ENCODE results near the gene PRM3.

PRM3 gene

DNA sequence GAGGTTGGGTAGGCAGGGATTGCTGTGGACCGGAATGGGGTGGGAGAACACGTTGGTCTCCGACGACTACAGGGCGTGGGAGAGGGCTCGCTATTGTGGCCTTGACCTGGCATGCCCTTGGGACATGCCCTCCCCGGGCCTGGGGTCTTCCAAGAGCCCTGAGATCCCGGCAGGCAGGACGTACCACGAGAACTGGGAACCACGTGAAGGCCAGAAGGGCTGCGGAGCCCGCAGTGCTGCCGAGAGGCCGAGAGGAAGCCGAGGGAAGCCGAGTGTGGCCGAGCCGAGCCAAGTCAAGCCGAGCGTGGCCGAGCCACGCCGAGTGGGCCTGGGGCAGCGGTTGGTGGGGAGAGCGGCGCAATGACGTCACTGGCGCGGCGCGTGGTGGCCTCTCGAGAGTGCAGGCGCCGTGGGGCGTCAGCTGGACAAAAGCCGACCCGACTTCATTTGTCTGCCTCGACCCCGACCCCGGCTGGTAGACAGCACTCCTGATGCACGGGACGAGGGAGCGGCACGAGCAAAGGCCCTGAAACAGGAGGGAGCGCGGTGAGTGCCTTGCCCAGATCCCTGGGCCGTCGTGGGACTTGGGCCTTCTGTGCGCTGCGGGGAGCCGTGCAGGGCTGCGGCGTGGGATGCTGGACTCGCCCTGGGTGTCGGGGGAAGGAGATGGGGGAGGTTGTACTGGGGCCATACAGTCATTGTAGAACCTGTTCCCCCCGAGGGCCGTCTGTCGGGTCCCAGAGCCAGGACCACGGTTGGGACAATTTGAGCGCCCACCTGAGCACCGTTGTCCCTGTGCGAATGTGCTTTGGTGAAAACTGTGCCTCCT is 24.0 kb downstream of the PRM3 start:
- Histone ChIP-seq H3K4me3 (ENCODE audit: low read depth, low read length) (no peak overlapping the region), H3K27me3 (replicated peaks) (no peaks in the 10 kb centered on the region), H3K36me3 (replicated peaks) (peaks cover 7% of the 10 kb centered on the region), H3K27ac (no peak overlapping the region)
- no peak for DNase-seq
- in situ Hi-C loops (cut with HindIII; ENCODE audit: low pct_ligation_motif_present, low sequenced_read_pairs), result no loop called here
- TF ChIP-seq, protein P1, sequence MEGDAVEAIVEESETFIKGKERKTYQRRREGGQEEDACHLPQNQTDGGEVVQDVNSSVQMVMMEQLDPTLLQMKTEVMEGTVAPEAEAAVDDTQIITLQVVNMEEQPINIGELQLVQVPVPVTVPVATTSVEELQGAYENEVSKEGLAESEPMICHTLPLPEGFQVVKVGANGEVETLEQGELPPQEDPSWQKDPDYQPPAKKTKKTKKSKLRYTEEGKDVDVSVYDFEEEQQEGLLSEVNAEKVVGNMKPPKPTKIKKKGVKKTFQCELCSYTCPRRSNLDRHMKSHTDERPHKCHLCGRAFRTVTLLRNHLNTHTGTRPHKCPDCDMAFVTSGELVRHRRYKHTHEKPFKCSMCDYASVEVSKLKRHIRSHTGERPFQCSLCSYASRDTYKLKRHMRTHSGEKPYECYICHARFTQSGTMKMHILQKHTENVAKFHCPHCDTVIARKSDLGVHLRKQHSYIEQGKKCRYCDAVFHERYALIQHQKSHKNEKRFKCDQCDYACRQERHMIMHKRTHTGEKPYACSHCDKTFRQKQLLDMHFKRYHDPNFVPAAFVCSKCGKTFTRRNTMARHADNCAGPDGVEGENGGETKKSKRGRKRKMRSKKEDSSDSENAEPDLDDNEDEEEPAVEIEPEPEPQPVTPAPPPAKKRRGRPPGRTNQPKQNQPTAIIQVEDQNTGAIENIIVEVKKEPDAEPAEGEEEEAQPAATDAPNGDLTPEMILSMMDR (IDR thresholded peaks at IDR 0.05; ENCODE audit: low read depth, low read length, missing control alignments), result no peak

- DNase-seq, result no peak
- H3K4me3 ChIP-seq (ENCODE audit: low read depth, low read length), result no peak overlapping the region
- in situ Hi-C loops (cut with HindIII; ENCODE audit: low pct_ligation_motif_present, low sequenced_read_pairs), result no loop called here
Measured at GRCh38 chr16:11248133-11248532, 25.3 kb downstream of the PRM3 start.

GRCh38 chr16:11245988-11246387 is 27.4 kb downstream of the PRM3 start:
- H3K36me3 ChIP-seq (replicated peaks), result no peaks in the 10 kb centered on the region
- no peaks in the 10 kb centered on the region for H3K27me3 ChIP-seq (replicated peaks)
- TF ChIP-seq, protein P1 (IDR thresholded peaks at IDR 0.05; ENCODE audit: low read depth, low read length, missing control alignments), result no peak
- no peak for DNase-seq
- H3K27ac ChIP-seq, result no peak overlapping the region
- in situ Hi-C loops (cut with HindIII; ENCODE audit: low pct_ligation_motif_present, low sequenced_read_pairs), result no loop called here
- H3K4me3 ChIP-seq (ENCODE audit: low read depth, low read length), result no peak overlapping the region

More at GRCh38 chr16:11248133-11248532, 25.3 kb downstream of the PRM3 start:
- Histone ChIP-seq H3K36me3 (replicated peaks) (peaks cover 7% of the 10 kb centered on the region), H3K27ac (no peak overlapping the region), H3K27me3 (replicated peaks) (no peaks in the 10 kb centered on the region)
- TF ChIP-seq, protein P1 (IDR thresholded peaks at IDR 0.05; ENCODE audit: low read depth, low read length, missing control alignments), result no peak

DNA sequence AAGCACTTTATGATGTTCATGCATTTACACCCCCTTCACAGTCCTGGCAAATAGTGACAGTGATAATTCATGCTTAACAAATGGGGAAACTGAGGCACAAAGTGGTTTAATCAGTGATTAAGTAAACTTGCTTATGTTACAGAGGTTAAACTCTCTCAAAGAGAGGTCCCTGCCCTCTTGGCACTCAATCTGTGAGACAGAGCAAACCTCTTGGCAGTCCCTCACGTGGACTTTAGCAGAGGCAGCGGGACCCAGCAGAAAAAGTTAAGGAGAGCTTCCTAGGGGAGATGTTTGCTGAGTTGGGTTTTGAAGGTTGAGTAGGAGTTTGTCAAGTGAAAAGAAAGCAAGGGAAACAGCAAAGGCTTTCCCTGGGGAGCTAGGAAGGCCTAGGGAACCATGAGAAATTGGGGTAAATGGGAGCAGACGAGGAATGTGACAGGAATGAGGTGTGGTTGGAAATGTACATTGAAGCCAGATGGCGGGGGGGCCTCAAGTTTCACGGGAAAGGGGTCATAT is 28.1 kb downstream of the PRM3 start:
- in situ Hi-C loops (cut with HindIII; ENCODE audit: low pct_ligation_motif_present, low sequenced_read_pairs), result no loop called here
- H3K27me3 ChIP-seq (replicated peaks), result no peaks in the 10 kb centered on the region
- H3K27ac ChIP-seq, result no peak overlapping the region

GRCh38 chr16:11242658-11243057 is 30.8 kb downstream of the PRM3 start:
- no peaks in the 10 kb centered on the region for H3K36me3 ChIP-seq (replicated peaks)
- DNase-seq, result no peak
- in situ Hi-C loops (cut with HindIII; ENCODE audit: low pct_ligation_motif_present, low sequenced_read_pairs), result no loop called here
- no peak overlapping the region for H3K4me3 ChIP-seq (ENCODE audit: low read depth, low read length)
- no peak overlapping the region for H3K27ac ChIP-seq
- TF ChIP-seq, protein P1 (IDR thresholded peaks at IDR 0.05; ENCODE audit: low read depth, low read length, missing control alignments), result no peak
- H3K27me3 ChIP-seq (replicated peaks), result no peaks in the 10 kb centered on the region

More for the DNA sequence above, 28.1 kb downstream of the PRM3 start:
- DNase-seq, result no peak
- Histone ChIP-seq H3K4me3 (ENCODE audit: low read depth, low read length) (no peak overlapping the region), H3K36me3 (replicated peaks) (no peaks in the 10 kb centered on the region)
- TF ChIP-seq, protein P1 (IDR thresholded peaks at IDR 0.05; ENCODE audit: low read depth, low read length, missing control alignments), result no peak
